Subcutaneous abdominal adipose tissue (tissue), 5 donors: ENCODE measurements around the gene NTS.

Experiments
- H3K27ac ChIP-seq: one replicate; pipeline ENCODE4 v1.7.0; 2013; ENCODE audit warnings: low read depth, mild to moderate bottlenecking, inconsistent platforms, low read length, moderate library complexity
- H3K27me3 ChIP-seq, 5 donors: one replicate each; pipeline ENCODE4 v1.7.0; 2013; ENCODE audit warnings: low read length in 5 of 5, inconsistent platforms in 1 of 5; ENCODE audit not compliant: control insufficient read depth in 5 of 5, insufficient read depth in 4 of 5
- H3K36me3 ChIP-seq, 5 donors: one replicate each; pipeline ENCODE4 v1.7.0; 2013; ENCODE audit warnings: low read length in 5 of 5; ENCODE audit not compliant: control insufficient read depth in 5 of 5, insufficient read depth in 5 of 5
- H3K4me1 ChIP-seq, 5 donors: one replicate each; pipeline ENCODE4 v1.7.0; 2013; ENCODE audit warnings: low read length in 5 of 5, mild to moderate bottlenecking in 3 of 5, moderate library complexity in 1 of 5; ENCODE audit not compliant: control insufficient read depth in 5 of 5, insufficient read depth in 5 of 5
- H3K4me3 ChIP-seq, 5 donors: one replicate each; pipeline ENCODE4 v1.7.0; 2013; ENCODE audit warnings: low read length in 5 of 5, low read depth in 1 of 5
- H3K9ac ChIP-seq, 5 donors: one replicate each; pipeline ENCODE4 v1.7.0; 2013; ENCODE audit warnings: low read length in 5 of 5, mild to moderate bottlenecking in 4 of 5, moderate library complexity in 3 of 5
- H3K9me3 ChIP-seq, 5 donors: one replicate each; pipeline ENCODE4 v1.7.0; 2013; ENCODE audit warnings: low read length in 5 of 5; ENCODE audit not compliant: control insufficient read depth in 5 of 5
- donor health status: healthy.
- donor health status: healthy.
- donor health status: healthy.
- donor health status: healthy.
- donor health status: healthy.

Gene NTS

GRCh38 chr12:85843606-85844310 is 30.3 kb upstream of the NTS start:
- Histone ChIP-seq H3K4me3 (no peak overlapping the region), H3K4me1 (no peaks in the 10 kb centered on the region), H3K9ac (no peak overlapping the region), H3K36me3 (no peaks in the 10 kb centered on the region), H3K27me3 (no peaks in the 10 kb centered on the region), H3K9me3 (no peaks in the 10 kb centered on the region), H3K27ac (no peak overlapping the region)

- Histone ChIP-seq H3K9ac (no peak overlapping the region), H3K36me3 (no peaks in the 10 kb centered on the region), H3K4me3 (no peak overlapping the region), H3K4me1 (no peaks in the 10 kb centered on the region), H3K27me3 (no peaks in the 10 kb centered on the region), H3K9me3 (no peaks in the 10 kb centered on the region), H3K27ac (no peak overlapping the region)
Measured at GRCh38 chr12:85849344-85849743, 24.8 kb upstream of the NTS start.

- no peak overlapping the region for H3K27ac ChIP-seq
- H3K9ac ChIP-seq = no peak overlapping the region
- H3K27me3 ChIP-seq = no peaks in the 10 kb centered on the region
- no peaks in the 10 kb centered on the region for H3K36me3 ChIP-seq
- no peaks in the 10 kb centered on the region for H3K9me3 ChIP-seq
- no peaks in the 10 kb centered on the region for H3K4me1 ChIP-seq
- H3K4me3 ChIP-seq = no peak overlapping the region
Measured at GRCh38 chr12:85855305-85855704, 18.8 kb upstream of the NTS start.

GRCh38 chr12:85856966-85857365 is 17.1 kb upstream of the NTS start:
- H3K9me3 ChIP-seq = no peaks in the 10 kb centered on the region
- no peak overlapping the region for H3K4me3 ChIP-seq

GRCh38 chr12:85865890-85866289 is 8.2 kb upstream of the NTS start:
- H3K27ac ChIP-seq = no peak overlapping the region
- no peak overlapping the region for H3K4me3 ChIP-seq
- H3K27me3 ChIP-seq = no peaks in the 10 kb centered on the region
- H3K9ac ChIP-seq = no peak overlapping the region
- H3K4me1 ChIP-seq = peaks cover 0 to 10% (median 0%) of the 10 kb centered on the region in 5 donors
- H3K9me3 ChIP-seq = no peaks in the 10 kb centered on the region
- H3K36me3 ChIP-seq = no peaks in the 10 kb centered on the region

More at GRCh38 chr12:85856966-85857365, 17.1 kb upstream of the NTS start:
- Histone ChIP-seq H3K27ac (no peak overlapping the region), H3K9ac (no peak overlapping the region), H3K27me3 (no peaks in the 10 kb centered on the region), H3K4me1 (no peaks in the 10 kb centered on the region), H3K36me3 (no peaks in the 10 kb centered on the region)

- H3K4me1 ChIP-seq = peaks cover 0 to 10% (median 0%) of the 10 kb centered on the region in 5 donors
- H3K4me3 ChIP-seq = peak overlapping the region; percentile 8 to 53 (median 32)
- H3K27ac ChIP-seq = no peak overlapping the region
- H3K27me3 ChIP-seq = no peaks in the 10 kb centered on the region
- no peaks in the 10 kb centered on the region for H3K9me3 ChIP-seq
- no peaks in the 10 kb centered on the region for H3K36me3 ChIP-seq
- H3K9ac ChIP-seq = no peak overlapping the region
Measured at GRCh38 chr12:85866986-85867776, 6.9 kb upstream of the NTS start.

- Histone ChIP-seq H3K27ac (no peak overlapping the region), H3K36me3 (no peaks in the 10 kb centered on the region), H3K9ac (no peak overlapping the region), H3K27me3 (peaks cover 0 to 4% (median 0%) of the 10 kb centered on the region in 5 donors), H3K4me1 (no peaks in the 10 kb centered on the region), H3K4me3 (no peak overlapping the region), H3K9me3 (no peaks in the 10 kb centered on the region)
Measured at GRCh38 chr12:85872497-85873091, 1.5 kb upstream of the NTS start.

GRCh38 chr12:85877459-85877858 is 3.4 kb downstream of the NTS start:
- no peak overlapping the region for H3K27ac ChIP-seq
- H3K4me3 ChIP-seq = no peak overlapping the region
- H3K36me3 ChIP-seq = no peaks in the 10 kb centered on the region
- no peaks in the 10 kb centered on the region for H3K4me1 ChIP-seq
- no peak overlapping the region for H3K9ac ChIP-seq
- peaks cover 0 to 4% (median 0%) of the 10 kb centered on the region in 5 donors for H3K27me3 ChIP-seq
- H3K9me3 ChIP-seq = no peaks in the 10 kb centered on the region

- Histone ChIP-seq H3K27me3 (no peaks in the 10 kb centered on the region), H3K36me3 (no peaks in the 10 kb centered on the region), H3K4me1 (no peaks in the 10 kb centered on the region), H3K9me3 (no peaks in the 10 kb centered on the region), H3K4me3 (no peak overlapping the region), H3K27ac (no peak overlapping the region), H3K9ac (no peak overlapping the region)
Measured at GRCh38 chr12:85883763-85884162, 9.7 kb downstream of the NTS start.

GRCh38 chr12:85894653-85895052 is 20.6 kb downstream of the NTS start:
- Histone ChIP-seq H3K27ac (no peak overlapping the region), H3K27me3 (no peaks in the 10 kb centered on the region), H3K4me1 (no peaks in the 10 kb centered on the region), H3K9ac (no peak overlapping the region), H3K4me3 (no peak overlapping the region), H3K9me3 (no peaks in the 10 kb centered on the region), H3K36me3 (no peaks in the 10 kb centered on the region)
